ENCODE measurements around the gene KCNE4.

The KCNE4 gene

GRCh38 chr2:223026357-223027110, 25.5 kb upstream of the KCNE4 start:
- Histone ChIP-seq H3K27me3 (ENCODE audit: low read depth, low read length) (no peaks in the 10 kb centered on the region), H3K4me3 (ENCODE audit: low read depth in 1 of 2, low read length in 2 of 2) (no peak overlapping the region), H3K9me3 (ENCODE audit: control insufficient read depth in 1 of 2, low read length in 2 of 2) (no peaks in the 10 kb centered on the region), H3K36me3 (ENCODE audit: control insufficient read depth in 1 of 2, insufficient read depth in 2 of 2, low read length in 2 of 2) (no peaks in the 10 kb centered on the region), H3K4me1 (ENCODE audit: control insufficient read depth in 1 of 2, insufficient read depth in 2 of 2, low read length in 2 of 2) (no peaks in the 10 kb centered on the region), H3K27ac (ENCODE audit: low read length) (no peak overlapping the region)

GRCh38 chr2:223027442-223027841, 24.5 kb upstream of the KCNE4 start:
- Histone ChIP-seq H3K36me3 (ENCODE audit: control insufficient read depth in 1 of 2, insufficient read depth in 2 of 2, low read length in 2 of 2) (no peaks in the 10 kb centered on the region), H3K4me3 (ENCODE audit: low read depth in 1 of 2, low read length in 2 of 2) (no peak overlapping the region), H3K27me3 (ENCODE audit: low read depth, low read length) (no peaks in the 10 kb centered on the region), H3K4me1 (ENCODE audit: control insufficient read depth in 1 of 2, insufficient read depth in 2 of 2, low read length in 2 of 2) (no peaks in the 10 kb centered on the region), H3K27ac (ENCODE audit: low read length) (no peak overlapping the region), H3K9me3 (ENCODE audit: control insufficient read depth in 1 of 2, low read length in 2 of 2) (peaks cover 0 to 4% of the 10 kb centered on the region in 2 donors)

- no peaks in the 10 kb centered on the region for H3K27me3 ChIP-seq (ENCODE audit: low read depth, low read length)
- no peaks in the 10 kb centered on the region for H3K36me3 ChIP-seq (ENCODE audit: control insufficient read depth in 1 of 2, insufficient read depth in 2 of 2, low read length in 2 of 2)
- no peaks in the 10 kb centered on the region for H3K4me1 ChIP-seq (ENCODE audit: control insufficient read depth in 1 of 2, insufficient read depth in 2 of 2, low read length in 2 of 2)
- no peak overlapping the region for H3K27ac ChIP-seq (ENCODE audit: low read length)
- peaks cover 0 to 7% of the 10 kb centered on the region in 2 donors for H3K9me3 ChIP-seq (ENCODE audit: control insufficient read depth in 1 of 2, low read length in 2 of 2)
- no peak overlapping the region for H3K4me3 ChIP-seq (ENCODE audit: low read depth in 1 of 2, low read length in 2 of 2)
Observed at GRCh38 chr2:223029287-223029686, 22.7 kb upstream of the KCNE4 start.

- Histone ChIP-seq H3K27me3 (ENCODE audit: low read depth, low read length) (no peaks in the 10 kb centered on the region), H3K36me3 (ENCODE audit: control insufficient read depth in 1 of 2, insufficient read depth in 2 of 2, low read length in 2 of 2) (no peaks in the 10 kb centered on the region), H3K9me3 (ENCODE audit: control insufficient read depth in 1 of 2, low read length in 2 of 2) (peaks cover 0 to 7% of the 10 kb centered on the region in 2 donors), H3K4me3 (ENCODE audit: low read depth in 1 of 2, low read length in 2 of 2) (no peak overlapping the region), H3K27ac (ENCODE audit: low read length) (no peak overlapping the region), H3K4me1 (ENCODE audit: control insufficient read depth in 1 of 2, insufficient read depth in 2 of 2, low read length in 2 of 2) (no peaks in the 10 kb centered on the region)
Observed at GRCh38 chr2:223032187-223033142, 19.5 kb upstream of the KCNE4 start.

- no peaks in the 10 kb centered on the region for H3K36me3 ChIP-seq (ENCODE audit: control insufficient read depth in 1 of 2, insufficient read depth in 2 of 2, low read length in 2 of 2)
- peaks cover 0 to 7% of the 10 kb centered on the region in 2 donors for H3K9me3 ChIP-seq (ENCODE audit: control insufficient read depth in 1 of 2, low read length in 2 of 2)
Observed at GRCh38 chr2:223034221-223034975, 17.6 kb upstream of the KCNE4 start.

GRCh38 chr2:223036790-223037444, 15.1 kb upstream of the KCNE4 start:
- Histone ChIP-seq H3K4me3 (ENCODE audit: low read depth in 1 of 2, low read length in 2 of 2) (no peak overlapping the region), H3K4me1 (ENCODE audit: control insufficient read depth in 1 of 2, insufficient read depth in 2 of 2, low read length in 2 of 2) (no peaks in the 10 kb centered on the region), H3K36me3 (ENCODE audit: control insufficient read depth in 1 of 2, insufficient read depth in 2 of 2, low read length in 2 of 2) (no peaks in the 10 kb centered on the region), H3K9me3 (ENCODE audit: control insufficient read depth in 1 of 2, low read length in 2 of 2) (peaks cover 0 to 7% of the 10 kb centered on the region in 2 donors), H3K27me3 (ENCODE audit: low read depth, low read length) (no peaks in the 10 kb centered on the region), H3K27ac (ENCODE audit: low read length) (no peak overlapping the region)

More at GRCh38 chr2:223034221-223034975, 17.6 kb upstream of the KCNE4 start:
- Histone ChIP-seq H3K4me3 (ENCODE audit: low read depth in 1 of 2, low read length in 2 of 2) (no peak overlapping the region), H3K4me1 (ENCODE audit: control insufficient read depth in 1 of 2, insufficient read depth in 2 of 2, low read length in 2 of 2) (no peaks in the 10 kb centered on the region), H3K27me3 (ENCODE audit: low read depth, low read length) (no peaks in the 10 kb centered on the region), H3K27ac (ENCODE audit: low read length) (no peak overlapping the region)

GRCh38 chr2:223037445-223037800, 14.6 kb upstream of the KCNE4 start:
- Histone ChIP-seq H3K27me3 (ENCODE audit: low read depth, low read length) (no peaks in the 10 kb centered on the region), H3K36me3 (ENCODE audit: control insufficient read depth in 1 of 2, insufficient read depth in 2 of 2, low read length in 2 of 2) (no peaks in the 10 kb centered on the region), H3K4me3 (ENCODE audit: low read depth in 1 of 2, low read length in 2 of 2) (no peak overlapping the region), H3K9me3 (ENCODE audit: control insufficient read depth in 1 of 2, low read length in 2 of 2) (peaks cover 0 to 3% of the 10 kb centered on the region in 2 donors), H3K4me1 (ENCODE audit: control insufficient read depth in 1 of 2, insufficient read depth in 2 of 2, low read length in 2 of 2) (no peaks in the 10 kb centered on the region), H3K27ac (ENCODE audit: low read length) (no peak overlapping the region)

GRCh38 chr2:223039618-223040017, 12.4 kb upstream of the KCNE4 start:
- Histone ChIP-seq H3K9me3 (ENCODE audit: control insufficient read depth in 1 of 2, low read length in 2 of 2) (no peaks in the 10 kb centered on the region), H3K4me3 (ENCODE audit: low read depth in 1 of 2, low read length in 2 of 2) (no peak overlapping the region), H3K36me3 (ENCODE audit: control insufficient read depth in 1 of 2, insufficient read depth in 2 of 2, low read length in 2 of 2) (no peaks in the 10 kb centered on the region), H3K27ac (ENCODE audit: low read length) (no peak overlapping the region), H3K27me3 (ENCODE audit: low read depth, low read length) (no peaks in the 10 kb centered on the region), H3K4me1 (ENCODE audit: control insufficient read depth in 1 of 2, insufficient read depth in 2 of 2, low read length in 2 of 2) (peaks cover 0 to 4% of the 10 kb centered on the region in 2 donors)

- Histone ChIP-seq H3K9me3 (ENCODE audit: control insufficient read depth in 1 of 2, low read length in 2 of 2) (no peaks in the 10 kb centered on the region), H3K27ac (ENCODE audit: low read length) (no peak overlapping the region), H3K4me3 (ENCODE audit: low read depth in 1 of 2, low read length in 2 of 2) (no peak overlapping the region), H3K36me3 (ENCODE audit: control insufficient read depth in 1 of 2, insufficient read depth in 2 of 2, low read length in 2 of 2) (no peaks in the 10 kb centered on the region), H3K4me1 (ENCODE audit: control insufficient read depth in 1 of 2, insufficient read depth in 2 of 2, low read length in 2 of 2) (peaks cover 0 to 4% of the 10 kb centered on the region in 2 donors), H3K27me3 (ENCODE audit: low read depth, low read length) (no peaks in the 10 kb centered on the region)
Observed at GRCh38 chr2:223040527-223040926, 11.5 kb upstream of the KCNE4 start.

- Histone ChIP-seq H3K4me1 (ENCODE audit: control insufficient read depth in 1 of 2, insufficient read depth in 2 of 2, low read length in 2 of 2) (peaks cover 0 to 4% of the 10 kb centered on the region in 2 donors), H3K9me3 (ENCODE audit: control insufficient read depth in 1 of 2, low read length in 2 of 2) (no peaks in the 10 kb centered on the region), H3K4me3 (ENCODE audit: low read depth in 1 of 2, low read length in 2 of 2) (no peak overlapping the region), H3K27me3 (ENCODE audit: low read depth, low read length) (no peaks in the 10 kb centered on the region), H3K27ac (ENCODE audit: low read length) (no peak overlapping the region), H3K36me3 (ENCODE audit: control insufficient read depth in 1 of 2, insufficient read depth in 2 of 2, low read length in 2 of 2) (no peaks in the 10 kb centered on the region)
Observed at GRCh38 chr2:223041527-223042109, 10.4 kb upstream of the KCNE4 start.
